ENCODE data around the gene HDHD3.

Gene HDHD3

GRCh38 chr9:113360242-113360842 lies 16.4 kb downstream of the HDHD3 start:
- Histone ChIP-seq H3K4me3 (ENCODE audit: low read length in 2 of 2) (no peak overlapping the region), H3K27ac (replicated peaks; ENCODE audit: low read length) (no peak overlapping the region), H3K27me3 (ENCODE audit: control insufficient read depth in 3 of 3, insufficient read depth in 3 of 3, low read depth in 1 of 3, low read length in 3 of 3) (peaks cover 0 to 38% (median 0%) of the 10 kb centered on the region in 3 experiments), H4K8ac (ENCODE audit: low read depth, low read length) (no peak overlapping the region), H2AFZ (ENCODE audit: low read length) (no peak overlapping the region), H2BK5ac (ENCODE audit: low read length) (no peak overlapping the region), H4K91ac (ENCODE audit: low read depth, low read length, poor library complexity) (no peak overlapping the region), H2BK12ac (ENCODE audit: low read length) (no peak overlapping the region), H2AK5ac (ENCODE audit: low read depth, low read length) (no peak overlapping the region), H3K79me1 (ENCODE audit: low read depth, low read length) (no peaks in the 10 kb centered on the region), H3K4ac (ENCODE audit: low read length) (no peak overlapping the region), H3K23ac (ENCODE audit: low read depth, low read length, poor library complexity) (no peak overlapping the region), H3K4me2 (ENCODE audit: insufficient read depth, low read length, poor library complexity, severe bottlenecking) (no peak overlapping the region), H3K18ac (ENCODE audit: low read length) (no peak overlapping the region), H3K36me3 (replicated peaks in 1 of 2; ENCODE audit: control insufficient read depth in 2 of 2, insufficient read depth in 2 of 2, low read length in 2 of 2) (no peaks in the 10 kb centered on the region), H3K9ac (ENCODE audit: low read depth, low read length, poor library complexity) (no peak overlapping the region), H3K14ac (ENCODE audit: low read length) (no peak overlapping the region), H3K9me3 (replicated peaks in 1 of 2; ENCODE audit: control insufficient read depth in 2 of 2, insufficient read depth in 1 of 2, low read depth in 1 of 2, low read length in 2 of 2) (no peaks in the 10 kb centered on the region), H3K4me1 (ENCODE audit: control insufficient read depth in 2 of 2, insufficient read depth in 1 of 2, low read depth in 1 of 2, low read length in 2 of 2) (peaks cover 8 to 9% of the 10 kb centered on the region in 2 donors), H2BK15ac (ENCODE audit: low read length) (no peak overlapping the region), H2BK120ac (ENCODE audit: low read depth, low read length) (no peak overlapping the region)
- no peak for DNase-seq (ENCODE audit: low spot score)
- 100% methylated on average over 2 of the region's 15 CpGs; no CpG with 5 or more reads in 1 of the 2 donors for WGBS, 2 donors (ENCODE audit: extremely low coverage in 2 of 2, insufficient read length in 2 of 2, insufficient replicate concordance in 1 of 2)

GRCh38 chr9:113359385-113359784 lies 17.4 kb downstream of the HDHD3 start:
- no peak for DNase-seq (ENCODE audit: low spot score)
- Histone ChIP-seq H4K8ac (ENCODE audit: low read depth, low read length) (no peak overlapping the region), H2BK120ac (ENCODE audit: low read depth, low read length) (no peak overlapping the region), H3K4ac (ENCODE audit: low read length) (no peak overlapping the region), H3K18ac (ENCODE audit: low read length) (no peak overlapping the region), H2BK15ac (ENCODE audit: low read length) (no peak overlapping the region), H3K4me1 (ENCODE audit: control insufficient read depth in 2 of 2, insufficient read depth in 1 of 2, low read depth in 1 of 2, low read length in 2 of 2) (peaks cover 8 to 9% of the 10 kb centered on the region in 2 donors), H3K27me3 (ENCODE audit: control insufficient read depth in 3 of 3, insufficient read depth in 3 of 3, low read depth in 1 of 3, low read length in 3 of 3) (peaks cover 0 to 46% (median 0%) of the 10 kb centered on the region in 3 experiments), H3K4me2 (ENCODE audit: insufficient read depth, low read length, poor library complexity, severe bottlenecking) (no peak overlapping the region), H3K23ac (ENCODE audit: low read depth, low read length, poor library complexity) (no peak overlapping the region), H2AK5ac (ENCODE audit: low read depth, low read length) (no peak overlapping the region), H3K79me1 (ENCODE audit: low read depth, low read length) (no peaks in the 10 kb centered on the region), H2BK12ac (ENCODE audit: low read length) (no peak overlapping the region), H3K4me3 (ENCODE audit: low read length in 2 of 2) (no peak overlapping the region), H3K36me3 (replicated peaks in 1 of 2; ENCODE audit: control insufficient read depth in 2 of 2, insufficient read depth in 2 of 2, low read length in 2 of 2) (no peaks in the 10 kb centered on the region), H4K91ac (ENCODE audit: low read depth, low read length, poor library complexity) (no peak overlapping the region), H2BK5ac (ENCODE audit: low read length) (no peak overlapping the region), H2AFZ (ENCODE audit: low read length) (no peak overlapping the region), H3K9me3 (replicated peaks in 1 of 2; ENCODE audit: control insufficient read depth in 2 of 2, insufficient read depth in 1 of 2, low read depth in 1 of 2, low read length in 2 of 2) (no peaks in the 10 kb centered on the region), H3K27ac (replicated peaks; ENCODE audit: low read length) (no peak overlapping the region), H3K14ac (ENCODE audit: low read length) (no peak overlapping the region), H3K9ac (ENCODE audit: low read depth, low read length, poor library complexity) (no peak overlapping the region)
- no CpG with 5 or more reads among the region's 1 CpG for WGBS, 2 donors (ENCODE audit: extremely low coverage in 2 of 2, insufficient read length in 2 of 2, insufficient replicate concordance in 1 of 2)

GRCh38 chr9:113356686-113357292 lies 20.0 kb downstream of the HDHD3 start:
- Histone ChIP-seq H3K27me3 (ENCODE audit: control insufficient read depth in 3 of 3, insufficient read depth in 3 of 3, low read depth in 1 of 3, low read length in 3 of 3) (peaks cover 0 to 57% (median 3%) of the 10 kb centered on the region in 3 experiments), H3K14ac (ENCODE audit: low read length) (no peak overlapping the region), H2AK5ac (ENCODE audit: low read depth, low read length) (no peak overlapping the region), H3K9ac (ENCODE audit: low read depth, low read length, poor library complexity) (no peak overlapping the region), H4K8ac (ENCODE audit: low read depth, low read length) (no peak overlapping the region), H2BK120ac (ENCODE audit: low read depth, low read length) (no peak overlapping the region), H3K4ac (ENCODE audit: low read length) (no peak overlapping the region), H4K91ac (ENCODE audit: low read depth, low read length, poor library complexity) (no peak overlapping the region), H3K23ac (ENCODE audit: low read depth, low read length, poor library complexity) (no peak overlapping the region), H2BK15ac (ENCODE audit: low read length) (no peak overlapping the region), H2BK12ac (ENCODE audit: low read length) (no peak overlapping the region), H3K18ac (ENCODE audit: low read length) (no peak overlapping the region), H3K9me3 (replicated peaks in 1 of 2; ENCODE audit: control insufficient read depth in 2 of 2, insufficient read depth in 1 of 2, low read depth in 1 of 2, low read length in 2 of 2) (no peaks in the 10 kb centered on the region), H3K27ac (replicated peaks; ENCODE audit: low read length) (no peak overlapping the region), H3K79me1 (ENCODE audit: low read depth, low read length) (no peaks in the 10 kb centered on the region), H3K4me3 (ENCODE audit: low read length in 2 of 2) (no peak overlapping the region), H3K4me1 (ENCODE audit: control insufficient read depth in 2 of 2, insufficient read depth in 1 of 2, low read depth in 1 of 2, low read length in 2 of 2) (peaks cover 2 to 5% of the 10 kb centered on the region in 2 donors), H3K36me3 (replicated peaks in 1 of 2; ENCODE audit: control insufficient read depth in 2 of 2, insufficient read depth in 2 of 2, low read length in 2 of 2) (no peaks in the 10 kb centered on the region), H3K4me2 (ENCODE audit: insufficient read depth, low read length, poor library complexity, severe bottlenecking) (no peak overlapping the region), H2AFZ (ENCODE audit: low read length) (no peak overlapping the region), H2BK5ac (ENCODE audit: low read length) (no peak overlapping the region)
- DNase-seq (ENCODE audit: low spot score) = no peak
- WGBS, 2 donors (ENCODE audit: extremely low coverage in 2 of 2, insufficient read length in 2 of 2, insufficient replicate concordance in 1 of 2) = no CpG with 5 or more reads among the region's 7 CpGs

- H2BK15ac ChIP-seq (ENCODE audit: low read length) = no peak overlapping the region
- H3K27me3 ChIP-seq (ENCODE audit: control insufficient read depth in 3 of 3, insufficient read depth in 3 of 3, low read depth in 1 of 3, low read length in 3 of 3) = peaks cover 4 to 62% (median 17%) of the 10 kb centered on the region in 3 experiments
- H3K4me2 ChIP-seq (ENCODE audit: insufficient read depth, low read length, poor library complexity, severe bottlenecking) = no peak overlapping the region
- no peak overlapping the region for H2BK5ac ChIP-seq (ENCODE audit: low read length)
- no peak for DNase-seq (ENCODE audit: low spot score)
- H3K27ac ChIP-seq (replicated peaks; ENCODE audit: low read length) = no peak overlapping the region
- no peaks in the 10 kb centered on the region for H3K79me1 ChIP-seq (ENCODE audit: low read depth, low read length)
- no peak overlapping the region for H2AK5ac ChIP-seq (ENCODE audit: low read depth, low read length)
- H3K9ac ChIP-seq (ENCODE audit: low read depth, low read length, poor library complexity) = no peak overlapping the region
- no peak overlapping the region for H3K4ac ChIP-seq (ENCODE audit: low read length)
- no CpG with 5 or more reads among the region's 4 CpGs for WGBS, 2 donors (ENCODE audit: extremely low coverage in 2 of 2, insufficient read length in 2 of 2, insufficient replicate concordance in 1 of 2)
- no peak overlapping the region for H2AFZ ChIP-seq (ENCODE audit: low read length)
- H2BK12ac ChIP-seq (ENCODE audit: low read length) = no peak overlapping the region
- H3K36me3 ChIP-seq (replicated peaks in 1 of 2; ENCODE audit: control insufficient read depth in 2 of 2, insufficient read depth in 2 of 2, low read length in 2 of 2) = no peaks in the 10 kb centered on the region
- no peak overlapping the region for H2BK120ac ChIP-seq (ENCODE audit: low read depth, low read length)
- H3K4me1 ChIP-seq (ENCODE audit: control insufficient read depth in 2 of 2, insufficient read depth in 1 of 2, low read depth in 1 of 2, low read length in 2 of 2) = no peaks in the 10 kb centered on the region
- H3K23ac ChIP-seq (ENCODE audit: low read depth, low read length, poor library complexity) = no peak overlapping the region
- no peak overlapping the region for H3K4me3 ChIP-seq (ENCODE audit: low read length in 2 of 2)
- no peak overlapping the region for H4K8ac ChIP-seq (ENCODE audit: low read depth, low read length)
- H3K9me3 ChIP-seq (replicated peaks in 1 of 2; ENCODE audit: control insufficient read depth in 2 of 2, insufficient read depth in 1 of 2, low read depth in 1 of 2, low read length in 2 of 2) = no peaks in the 10 kb centered on the region
- no peak overlapping the region for H3K18ac ChIP-seq (ENCODE audit: low read length)
- H4K91ac ChIP-seq (ENCODE audit: low read depth, low read length, poor library complexity) = no peak overlapping the region
- H3K14ac ChIP-seq (ENCODE audit: low read length) = no peak overlapping the region
Observed at GRCh38 chr9:113355040-113355596, 21.7 kb downstream of the HDHD3 start.

Data from neuronal stem cell (in vitro differentiated cells).